Activated naive CD4-positive, alpha-beta T cell treated with anti-CD3 and anti-CD28 coated beads for 36 hours (primary cell): Measurements from ENCODE around the gene ZMYND15. TPM values are rescaled to one million over a fixed set of nuclear protein-coding genes. Genes with fewer than 3 reads are reported as not detected.
"Not testable (repeated sequence)": the region's sequence is repeated elsewhere in the genome, so short reads cannot be mapped to it uniquely, and the experiment has no call there.

Experiments used
- CTCF ChIA-PET: fragments of 350-600 bp; sonication (Branson Sonifier 250); formaldehyde crosslinking; loops from one replicate; lab custom pipeline; 2021; ENCODE audit warnings: antibody characterized with exemption; lab: Charles Lee
- DNase-seq: peaks from one replicate; pipeline ENCODE4 v3.0.0-alpha.2; 2020
- H3K27ac Mint-ChIP-seq: one replicate; pipeline ENCODE4 v1.8.0; 2021; ENCODE audit warnings: mild to moderate bottlenecking, mixed read lengths
- H3K27me3 Mint-ChIP-seq: one replicate; pipeline ENCODE4 v1.8.0; 2021; ENCODE audit warnings: low read depth, mixed read lengths
- H3K36me3 Mint-ChIP-seq: one replicate; pipeline ENCODE4 v1.8.0; 2021; ENCODE audit warnings: low read depth, mixed read lengths
- H3K4me1 Mint-ChIP-seq: one replicate; pipeline ENCODE4 v1.8.0; 2021; ENCODE audit warnings: low read depth, mixed read lengths
- H3K4me3 Mint-ChIP-seq: one replicate; pipeline ENCODE4 v1.8.0; 2021; ENCODE audit warnings: mild to moderate bottlenecking, moderate library complexity, mixed read lengths
- H3K9me3 Mint-ChIP-seq: one replicate; pipeline ENCODE4 v1.8.0; 2021; ENCODE audit warnings: mixed read lengths
- intact Hi-C: fragments of 100-400 bp; cut with micrococcal nuclease; formaldehyde crosslinking; loops from one replicate; pipeline ENCODE4 v1.15.1; 2023
- total RNA-seq, 2 experiments: library from RNA; stranded (reverse); gene quantifications; one replicate each; pipeline ENCODE4 v1.2.3, GENCODE V29; 2021

The ZMYND15 gene
- total RNA-seq, 2 experiments from 2014 or later, result 0.17 TPM; not detected in 1

DNA sequence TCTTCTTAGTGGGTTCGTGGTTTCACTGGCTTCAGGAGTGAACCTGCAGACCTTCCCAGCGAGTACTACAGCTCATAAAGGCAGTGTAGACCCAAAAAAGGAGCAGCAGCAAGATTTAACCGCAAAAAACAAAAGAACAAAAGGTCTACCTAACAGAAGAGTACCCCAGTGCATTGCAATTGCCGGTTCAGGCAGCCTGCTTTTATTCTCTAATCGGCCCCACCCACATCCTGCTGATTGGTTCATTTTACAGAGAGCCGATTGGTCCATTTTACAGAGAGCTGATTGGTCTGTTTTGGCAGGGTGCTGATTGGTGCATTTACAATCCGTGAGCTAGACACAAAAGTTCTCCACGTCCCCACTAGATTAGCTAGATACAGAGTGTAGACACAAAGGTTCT, 31.2 kb upstream of the ZMYND15 start:
- no peaks in the 10 kb centered on the region for H3K9me3 Mint-ChIP-seq
- H3K27me3 Mint-ChIP-seq, result no peaks in the 10 kb centered on the region
- intact Hi-C loops, result no loop called here
- H3K4me1 Mint-ChIP-seq, result peaks cover 48% of the 10 kb centered on the region
- peak overlapping the region; percentile 62 for H3K4me3 Mint-ChIP-seq
- peaks cover 20% of the 10 kb centered on the region for H3K36me3 Mint-ChIP-seq
- H3K27ac Mint-ChIP-seq, result peak overlapping the region; percentile 44
- DNase-seq, result peak; percentile 80
- CTCF ChIA-PET, result interaction anchor here (0.6 kb wide), 1 partner anchor 38 kb away, joined by 3 read pairs; no protein-coding TSS in a partner anchor

DNA sequence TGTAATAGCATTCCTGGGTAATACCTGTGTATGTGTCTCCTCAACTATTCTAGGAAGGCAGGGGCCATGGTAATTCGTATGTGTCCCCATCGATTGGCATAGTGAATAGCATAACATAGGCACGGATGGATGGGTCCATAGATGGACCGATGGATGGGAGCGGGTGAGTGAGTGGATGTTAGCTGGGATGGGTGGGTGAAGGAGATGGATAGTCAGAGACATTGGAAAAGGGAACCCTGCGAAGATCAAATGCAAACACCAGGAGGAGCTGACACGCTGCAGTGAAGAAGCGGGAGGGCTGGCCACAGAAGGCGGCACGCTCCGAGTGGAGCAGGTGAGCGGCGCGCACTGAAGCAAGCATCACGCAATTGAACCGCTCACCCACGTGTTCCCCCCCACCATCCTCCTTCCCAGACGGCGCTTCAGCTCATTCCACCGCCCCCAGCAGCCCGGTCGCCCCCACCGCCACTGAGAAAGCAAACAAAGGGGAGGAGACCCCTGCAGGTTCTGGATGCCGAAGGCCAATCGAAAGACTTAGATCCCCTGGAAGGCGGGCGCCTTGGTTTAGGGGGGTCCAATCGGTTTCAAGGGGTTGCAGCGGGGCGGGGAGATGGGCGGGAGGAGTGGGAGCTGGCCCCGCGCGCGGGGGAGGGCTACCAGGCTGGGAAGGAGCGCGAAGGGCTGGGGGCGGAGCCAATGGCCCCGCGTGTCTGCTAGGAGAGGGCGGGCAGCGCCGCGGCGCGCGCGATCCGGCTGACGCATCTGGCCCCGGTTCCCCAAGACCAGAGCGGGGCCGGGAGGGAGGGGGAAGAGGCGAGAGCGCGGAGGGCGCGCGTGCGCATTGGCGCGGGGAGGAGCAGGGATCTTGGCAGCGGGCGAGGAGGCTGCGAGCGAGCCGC, 29.6 kb upstream of the ZMYND15 start, which contains the start of gene ARRB2:
TSS of gene ARRB2 (plus strand) at position 839 of the 899 bp plus-strand sequence. CDS start 90 bp downstream, outside the sequence.
- intact Hi-C loops, result loop anchor here (1.0 to 10.0 kb wide), 14 partner anchors 8 to 572 kb away; partner anchors contain the start of genes C17orf107, CYB5D2, MED11 and MINK1
- CTCF ChIA-PET, result interaction anchor here (0.6 to 1.8 kb wide), 5 partner anchors 14 to 195 kb away, joined by 3 to 12 read pairs (median 3); no protein-coding TSS in a partner anchor
- peaks cover 56% of the 10 kb centered on the region for H3K4me1 Mint-ChIP-seq
- H3K27me3 Mint-ChIP-seq, result no peaks in the 10 kb centered on the region
- H3K4me3 Mint-ChIP-seq, result peak within 1 kb of the TSS; percentile 80
- peak; percentile 97 for DNase-seq
- H3K36me3 Mint-ChIP-seq, result peaks cover 13% of the 10 kb centered on the region
- H3K9me3 Mint-ChIP-seq, result no peaks in the 10 kb centered on the region
- peak within 1 kb of the TSS; percentile 85 for H3K27ac Mint-ChIP-seq

DNA sequence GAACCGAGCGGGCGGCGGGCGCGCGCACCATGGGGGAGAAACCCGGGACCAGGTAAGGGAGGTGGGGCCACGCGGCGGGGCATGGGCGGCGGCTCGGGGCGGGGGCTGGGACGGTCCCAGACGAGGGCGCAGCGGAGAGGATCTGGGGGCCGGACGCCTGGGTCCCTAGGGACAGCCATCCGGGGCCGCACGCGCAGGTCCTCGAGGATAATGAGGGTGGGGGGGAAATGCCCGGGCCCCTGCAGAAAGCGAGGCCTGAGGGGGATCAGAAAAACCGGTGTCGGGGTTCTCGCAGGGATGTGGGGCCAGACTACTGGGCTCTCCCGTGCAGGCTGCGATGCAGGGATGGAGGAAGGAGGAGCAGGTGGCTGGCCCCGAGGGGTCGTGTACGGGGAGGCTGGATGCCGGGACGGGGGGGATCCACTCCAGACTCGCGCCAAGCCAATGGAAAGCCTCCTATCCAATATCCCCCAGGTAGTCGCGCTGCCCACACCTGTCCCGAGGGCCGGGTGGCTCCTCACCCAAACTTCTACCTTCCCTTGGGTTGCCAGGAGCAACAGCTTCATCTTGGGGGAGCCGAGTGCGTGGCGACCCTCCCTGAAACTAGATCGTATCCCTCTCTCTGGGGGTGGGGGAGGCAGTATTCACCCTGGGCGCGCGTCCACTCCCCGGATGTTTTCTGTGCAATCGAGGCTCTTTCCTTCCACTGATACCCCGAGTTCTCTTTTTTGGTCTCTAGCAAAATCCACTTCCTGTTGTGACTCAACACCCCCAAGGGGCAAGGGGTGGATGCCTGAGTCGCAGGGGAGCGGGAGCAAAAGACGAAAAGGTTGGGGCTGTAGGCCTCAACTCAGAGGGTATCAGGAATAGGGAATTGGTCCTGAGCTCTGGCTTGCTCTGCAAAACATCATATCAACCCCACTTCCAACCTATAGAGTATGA, 28.7 kb upstream of the ZMYND15 start:
- DNase-seq, result peak; percentile 72
- Mint-ChIP-seq H3K27me3 (no peaks in the 10 kb centered on the region), H3K9me3 (no peaks in the 10 kb centered on the region), H3K27ac (peak overlapping the region; percentile 85), H3K4me3 (peak overlapping the region; percentile 80), H3K4me1 (peaks cover 57% of the 10 kb centered on the region), H3K36me3 (peaks cover 17% of the 10 kb centered on the region)
- intact Hi-C loops, result loop anchor here (1.0 to 10.0 kb wide), 14 partner anchors 9 to 571 kb away; partner anchors contain the start of genes C17orf107, CYB5D2, MED11 and MINK1
- CTCF ChIA-PET, result interaction anchor here (0.7 to 1.8 kb wide), 7 partner anchors 8 to 194 kb away, joined by 3 to 12 read pairs (median 3); no protein-coding TSS in a partner anchor

DNA sequence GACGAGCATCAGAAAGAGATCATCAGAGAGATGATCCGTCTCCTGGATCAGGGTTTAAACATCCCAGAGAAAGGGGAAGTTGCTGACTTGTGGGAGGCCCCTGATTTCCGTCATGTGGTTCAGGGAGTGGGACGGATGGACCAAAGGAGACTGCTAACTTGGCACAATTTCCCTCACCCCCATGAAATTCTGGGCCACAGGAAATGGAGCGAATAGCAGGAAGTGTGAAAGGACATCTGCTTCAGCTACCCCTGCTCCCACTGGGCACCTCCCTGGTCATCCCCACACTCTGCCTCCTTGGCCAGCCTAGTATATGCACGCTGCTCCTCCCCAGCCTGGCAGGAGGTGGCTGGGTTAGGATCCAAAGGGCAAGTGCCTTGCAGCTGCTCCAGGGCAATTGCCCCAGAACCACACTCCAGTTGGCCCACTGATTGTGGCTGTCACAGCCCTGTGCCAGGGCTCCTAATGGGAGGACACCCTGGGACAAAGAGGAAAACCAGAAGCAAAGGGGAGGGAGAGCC, 27.9 kb upstream of the ZMYND15 start:
- CTCF ChIA-PET, result interaction anchor here (0.8 to 1.5 kb wide), 2 partner anchors 9 to 79 kb away, joined by 3 to 8 read pairs; no protein-coding TSS in a partner anchor

DNA sequence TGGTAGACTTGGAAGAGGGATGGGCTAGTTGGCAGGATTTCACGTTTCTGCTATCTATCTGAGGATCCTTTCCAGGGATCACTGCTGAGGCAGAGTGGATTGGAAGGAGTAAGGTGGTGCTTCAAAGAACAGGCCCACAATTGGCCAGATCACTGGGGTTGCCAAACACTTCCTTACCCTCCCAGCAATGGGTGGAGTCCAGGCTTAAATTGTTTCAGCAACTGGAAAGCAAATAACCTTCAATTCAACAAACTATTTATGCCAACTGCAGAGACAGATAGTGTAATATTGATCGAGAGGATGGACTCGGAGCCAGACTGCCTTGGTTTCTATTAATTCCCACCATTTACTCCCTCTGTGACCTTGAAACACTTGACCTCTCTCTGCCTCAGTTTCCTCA, 27.1 kb upstream of the ZMYND15 start:
- H3K4me1 Mint-ChIP-seq, result peaks cover 52% of the 10 kb centered on the region
- DNase-seq, result no peak
- peak overlapping the region; percentile 80 for H3K4me3 Mint-ChIP-seq
- H3K36me3 Mint-ChIP-seq, result peaks cover 21% of the 10 kb centered on the region
- H3K9me3 Mint-ChIP-seq, result no peaks in the 10 kb centered on the region
- no peaks in the 10 kb centered on the region for H3K27me3 Mint-ChIP-seq
- CTCF ChIA-PET, result interaction anchor here (0.6 to 1.5 kb wide), 2 partner anchors 8 to 78 kb away, joined by 3 to 8 read pairs; no protein-coding TSS in a partner anchor
- intact Hi-C loops, result loop anchor here (5.0 to 10.0 kb wide), 4 partner anchors 120 to 570 kb away; partner anchors contain the start of genes CYB5D2, MINK1, RABEP1 and UBE2G1
- peak overlapping the region; percentile 85 for H3K27ac Mint-ChIP-seq

More for the DNA sequence above, 27.9 kb upstream of the ZMYND15 start:
- peaks cover 13% of the 10 kb centered on the region for H3K36me3 Mint-ChIP-seq
- peak; percentile 18 for DNase-seq
- H3K4me1 Mint-ChIP-seq, result peaks cover 52% of the 10 kb centered on the region
- peak overlapping the region; percentile 85 for H3K27ac Mint-ChIP-seq
- H3K27me3 Mint-ChIP-seq, result no peaks in the 10 kb centered on the region
- intact Hi-C loops, result loop anchor here (2.0 to 10.0 kb wide), 6 partner anchors 121 to 571 kb away; partner anchors contain the start of genes CYB5D2, MINK1, PFN1 and RABEP1
- H3K9me3 Mint-ChIP-seq, result no peaks in the 10 kb centered on the region
- H3K4me3 Mint-ChIP-seq, result peak overlapping the region; percentile 80

DNA sequence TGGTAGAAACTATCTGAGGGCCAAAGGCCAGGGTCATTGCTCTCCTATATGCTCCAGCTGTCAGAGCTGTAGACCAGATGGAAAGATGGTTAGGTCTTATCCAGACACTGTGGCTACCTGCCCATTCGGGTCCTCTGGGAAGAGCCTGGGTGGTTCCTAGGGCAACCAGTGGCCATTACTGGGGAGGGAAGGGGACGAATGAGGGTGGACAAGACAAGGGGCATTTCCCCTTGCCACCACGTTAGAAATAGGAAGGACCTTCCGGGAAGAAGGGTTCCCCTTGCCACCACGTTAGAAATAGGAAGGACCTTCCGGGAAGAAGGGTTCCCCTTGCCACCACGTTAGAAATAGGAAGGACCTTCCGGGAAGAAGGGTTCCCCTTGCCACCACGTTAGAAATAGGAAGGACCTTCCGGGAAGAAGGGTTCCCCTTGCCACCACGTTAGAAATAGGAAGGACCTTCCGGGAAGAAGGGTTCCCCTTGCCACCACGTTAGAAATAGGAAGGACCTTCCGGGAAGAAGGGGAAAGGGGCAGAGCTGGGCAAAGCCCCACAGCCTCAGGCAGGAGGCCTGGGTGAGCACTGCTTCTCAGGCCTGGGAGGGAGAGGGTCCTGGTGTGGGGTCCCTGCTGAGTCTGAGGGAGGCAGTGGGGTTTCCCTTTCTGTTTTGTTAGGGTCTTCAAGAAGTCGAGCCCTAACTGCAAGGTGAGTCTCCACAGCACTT, 25.1 kb upstream of the ZMYND15 start:
- peaks cover 42% of the 10 kb centered on the region for H3K4me1 Mint-ChIP-seq
- H3K9me3 Mint-ChIP-seq, DNase-seq, H3K27me3 Mint-ChIP-seq: not testable (repeated sequence)
- H3K36me3 Mint-ChIP-seq, result peaks cover 28% of the 10 kb centered on the region
- H3K4me3 Mint-ChIP-seq, result peak overlapping the region; percentile 67
- intact Hi-C loops, result loop anchor here (5.0 to 10.0 kb wide), 4 partner anchors 118 to 570 kb away; partner anchors contain the start of genes CYB5D2, MINK1, RABEP1 and UBE2G1
- H3K27ac Mint-ChIP-seq, result peak overlapping the region; percentile 91
- CTCF ChIA-PET, result interaction anchor here (0.6 to 1.1 kb wide), 2 partner anchors 11 to 18 kb away, joined by 3 to 4 read pairs; no protein-coding TSS in a partner anchor

DNA sequence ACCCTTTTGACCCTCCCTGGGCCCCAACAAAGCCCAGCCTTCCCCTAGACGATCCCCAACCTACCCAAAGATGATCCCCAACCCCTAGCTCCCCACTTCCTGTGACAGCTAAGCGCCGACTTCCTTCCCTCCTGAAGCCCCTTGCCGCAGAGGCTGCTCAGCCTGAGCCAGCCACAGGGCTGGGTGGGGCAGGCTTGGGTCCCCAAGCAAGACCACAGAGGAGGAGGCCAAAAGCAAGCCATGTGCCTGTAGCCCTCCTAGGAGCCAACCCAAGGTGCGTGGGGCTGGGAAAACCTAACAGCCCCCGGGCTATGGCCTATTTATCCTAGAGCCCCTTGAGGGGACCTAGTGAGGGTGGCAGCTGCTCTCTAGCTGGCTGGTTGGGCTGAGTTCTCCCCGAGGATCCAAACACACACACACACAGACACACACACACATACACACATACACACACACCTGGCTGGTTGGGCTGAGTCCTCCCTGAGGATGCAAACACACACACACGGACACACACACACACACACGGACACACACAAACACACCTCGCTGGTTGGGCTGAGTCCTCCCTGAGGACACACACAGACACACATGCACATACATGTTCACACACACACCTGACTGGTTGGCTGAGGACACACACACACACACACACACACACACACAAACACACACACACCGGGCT, 24.4 kb upstream of the ZMYND15 start:
- peaks cover 39% of the 10 kb centered on the region for H3K4me1 Mint-ChIP-seq
- H3K4me3 Mint-ChIP-seq, result peak overlapping the region; percentile 67
- DNase-seq, result peak; percentile 56
- H3K27ac Mint-ChIP-seq, result peak overlapping the region; percentile 91
- H3K9me3 Mint-ChIP-seq, result no peaks in the 10 kb centered on the region
- CTCF ChIA-PET, result no interaction called here
- H3K27me3 Mint-ChIP-seq, result no peaks in the 10 kb centered on the region
- H3K36me3 Mint-ChIP-seq, result peaks cover 32% of the 10 kb centered on the region
- intact Hi-C loops, result loop anchor here (10.0 kb wide), 1 partner anchor 570 kb away; the partner anchor contains the start of genes CYB5D2 and ZZEF1

DNA sequence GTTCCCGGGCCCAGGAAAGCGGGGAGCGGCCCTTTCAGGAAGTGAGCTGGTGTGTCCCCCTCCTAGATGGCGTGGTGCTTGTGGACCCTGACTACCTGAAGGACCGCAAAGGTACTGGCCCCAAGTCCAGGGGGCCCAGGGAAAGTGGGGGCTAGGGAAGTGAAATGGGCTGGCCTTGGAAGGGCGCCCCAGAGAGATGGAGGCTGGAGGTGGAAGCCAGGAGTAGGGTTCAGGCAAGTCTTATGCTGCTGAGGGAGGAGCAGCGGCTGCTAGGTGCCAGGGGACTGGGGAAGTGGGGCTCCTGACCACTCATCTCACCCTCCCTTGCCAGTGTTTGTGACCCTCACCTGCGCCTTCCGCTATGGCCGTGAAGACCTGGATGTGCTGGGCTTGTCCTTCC, 23.6 kb upstream of the ZMYND15 start:
- Mint-ChIP-seq H3K4me3 (no peak overlapping the region), H3K27me3 (no peaks in the 10 kb centered on the region), H3K36me3 (peaks cover 31% of the 10 kb centered on the region), H3K4me1 (peaks cover 39% of the 10 kb centered on the region), H3K27ac (peak overlapping the region; percentile 36), H3K9me3 (no peaks in the 10 kb centered on the region)
- CTCF ChIA-PET, result no interaction called here
- no peak for DNase-seq
- intact Hi-C loops, result loop anchor here (10.0 kb wide), 1 partner anchor 571 kb away; the partner anchor contains the start of genes CYB5D2 and ZZEF1

DNA sequence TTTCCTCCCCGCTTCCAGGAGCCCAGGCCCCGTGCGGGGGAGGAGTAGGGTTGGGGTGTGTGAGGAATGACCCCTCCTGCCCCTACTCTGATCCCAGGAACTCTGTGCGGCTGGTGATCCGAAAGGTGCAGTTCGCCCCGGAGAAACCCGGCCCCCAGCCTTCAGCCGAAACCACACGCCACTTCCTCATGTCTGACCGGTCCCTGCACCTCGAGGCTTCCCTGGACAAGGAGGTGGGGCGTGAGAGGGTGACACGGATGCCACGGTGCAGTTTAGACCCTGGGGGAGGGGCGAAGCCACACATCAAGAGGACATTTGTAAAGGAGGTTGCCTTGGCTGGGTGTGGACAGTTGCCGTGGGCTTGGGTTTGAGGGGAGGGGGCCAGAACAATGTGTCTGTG, 21.8 kb upstream of the ZMYND15 start:
- Mint-ChIP-seq H3K27me3 (no peaks in the 10 kb centered on the region), H3K4me1 (peaks cover 24% of the 10 kb centered on the region), H3K4me3 (no peak overlapping the region), H3K27ac (no peak overlapping the region), H3K36me3 (peaks cover 31% of the 10 kb centered on the region), H3K9me3 (no peaks in the 10 kb centered on the region)
- no peak for DNase-seq
- intact Hi-C loops, result loop anchor here (10.0 kb wide), 1 partner anchor 573 kb away; the partner anchor contains the start of genes CYB5D2 and ZZEF1
- CTCF ChIA-PET, result no interaction called here

DNA sequence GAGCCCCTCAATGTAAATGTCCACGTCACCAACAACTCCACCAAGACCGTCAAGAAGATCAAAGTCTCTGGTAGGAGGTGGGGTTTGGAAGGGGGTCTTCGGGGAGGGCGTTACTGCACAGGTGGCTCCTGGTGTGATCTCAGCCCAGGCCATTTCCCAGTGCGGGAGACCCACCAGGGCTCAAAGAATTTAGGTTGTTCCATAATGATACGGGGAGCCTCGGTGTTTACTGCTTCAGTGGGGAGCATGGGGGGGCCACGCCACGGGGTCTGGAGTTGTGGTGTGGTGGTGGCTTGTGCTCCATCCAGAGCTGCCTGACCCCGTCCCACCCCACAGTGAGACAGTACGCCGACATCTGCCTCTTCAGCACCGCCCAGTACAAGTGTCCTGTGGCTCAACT, 21.4 kb upstream of the ZMYND15 start:
- Mint-ChIP-seq H3K4me1 (peaks cover 23% of the 10 kb centered on the region), H3K27ac (no peak overlapping the region), H3K27me3 (no peaks in the 10 kb centered on the region), H3K36me3 (peaks cover 31% of the 10 kb centered on the region), H3K4me3 (no peak overlapping the region), H3K9me3 (no peaks in the 10 kb centered on the region)
- CTCF ChIA-PET, result no interaction called here
- intact Hi-C loops, result loop anchor here (10.0 kb wide), 1 partner anchor 573 kb away; the partner anchor contains the start of genes CYB5D2 and ZZEF1
- no peak for DNase-seq
